Endothelial cell of umbilical vein (primary cell): Measurements from ENCODE around the gene DNAJB5. TPM values are rescaled to one million over a fixed set of nuclear protein-coding genes. Genes with fewer than 3 reads are reported as not detected.

ENCODE experiments used
- BruUV-seq: library from RNA; stranded (reverse); fragments of 400-500 nt; replicated peaks from 2 replicates; lab custom pipeline; 2021; lab: Mats Ljungman, UMichigan
- CTCF ChIA-PET: fragments of 300-600, 350-600 bp; sonication (Branson Sonifier 250); formaldehyde crosslinking; loops from one replicate; lab custom pipeline; 2021; ENCODE audit warnings: antibody characterized with exemption, inconsistent platforms; lab: Charles Lee
- POLR2A ChIA-PET: fragments of 300-600, 350-600 bp; sonication (Branson Sonifier 250); formaldehyde crosslinking; loops from one replicate; lab custom pipeline; 2021; ENCODE audit warnings: antibody characterized with exemption, inconsistent platforms; lab: Charles Lee
- DNase-seq: peaks from one replicate; pipeline ENCODE4 v3.0.0-alpha.2; 2011; ENCODE audit warnings: low read depth, low spot score
- FAIRE-seq: peaks from 2 replicates; lab custom pipeline; 2011; peaks lifted over from hg19 to GRCh38; lab: Jason Lieb, UNC
- H2AFZ ChIP-seq: 2 replicates; pipeline ENCODE4 v1.6.0; 2012; ENCODE audit warnings: low read depth, low read length, control low read depth, inconsistent platforms
- H3K27ac ChIP-seq: 2 replicates; pipeline ENCODE4 v1.5.1; 2011; ENCODE audit warnings: low read depth, mild to moderate bottlenecking, control low read depth, low read length, moderate library complexity; ENCODE audit not compliant: insufficient read depth
- H3K27me3 ChIP-seq, 2 experiments: 2 replicates each; pipeline versions ENCODE4 v1.6.0 to v1.6.1; 2011; ENCODE audit warnings: low read length in 2 of 2, mixed read lengths in 1 of 2; ENCODE audit not compliant: control insufficient read depth in 2 of 2, insufficient read depth in 2 of 2
- H3K36me3 ChIP-seq, 2 experiments: 2 replicates in 1 of 2; 3 replicates in 1 of 2; pipeline ENCODE4 v1.5.1; 2011; ENCODE audit warnings: low read length in 2 of 2, mild to moderate bottlenecking in 1 of 2, moderate library complexity in 1 of 2; ENCODE audit not compliant: control insufficient read depth in 2 of 2, insufficient read depth in 2 of 2; ENCODE audit errors: extremely low read depth in 1 of 2
- H3K4me1 ChIP-seq: 3 replicates; pipeline ENCODE4 v1.5.1; 2011; ENCODE audit warnings: mild to moderate bottlenecking, low read length; ENCODE audit not compliant: control insufficient read depth, insufficient read depth; ENCODE audit errors: extremely low read depth
- H3K4me2 ChIP-seq: 2 replicates; pipeline ENCODE4 v1.6.1; 2011; ENCODE audit warnings: low read length, control low read depth, mixed read lengths; ENCODE audit not compliant: insufficient read depth
- H3K4me3 ChIP-seq, 3 experiments: fragments of 200-600 bp in 1 of 3; sonication (generic), shearing (Covaris generic) in 1 of 3; replicated peaks in 1 of 3; 2 replicates each; pipeline ENCODE4 v1.5.1; 2011 to 2016; ENCODE audit warnings: control low read depth in 3 of 3, low read length in 3 of 3, mild to moderate bottlenecking in 2 of 3, inconsistent platforms in 1 of 3, low read depth in 1 of 3, moderate library complexity in 1 of 3; ENCODE audit not compliant: insufficient read depth in 1 of 3
- H3K79me2 ChIP-seq: 2 replicates; pipeline ENCODE4 v1.6.0; 2012; ENCODE audit warnings: low read length, inconsistent platforms; ENCODE audit not compliant: control insufficient read depth, insufficient read depth
- H3K9ac ChIP-seq: replicated peaks from 2 replicates; pipeline ENCODE3; 2011; ENCODE audit warnings: low read length, control low read depth; ENCODE audit not compliant: insufficient read depth; ENCODE audit errors: extremely low read depth
- H3K9me1 ChIP-seq: replicated peaks from 3 replicates; pipeline ENCODE4 v1.6.0; 2011; ENCODE audit warnings: mild to moderate bottlenecking, low read length; ENCODE audit not compliant: control insufficient read depth, insufficient read depth; ENCODE audit errors: extremely low read depth
- H3K9me3 ChIP-seq: replicated peaks from 2 replicates; pipeline ENCODE4 v1.5.1; 2012; ENCODE audit warnings: low read length, inconsistent platforms; ENCODE audit not compliant: control insufficient read depth, insufficient read depth
- H4K20me1 ChIP-seq: replicated peaks from 2 replicates; pipeline ENCODE3; 2011; ENCODE audit warnings: mild to moderate bottlenecking, low read length; ENCODE audit not compliant: control insufficient read depth, insufficient read depth; ENCODE audit errors: extremely low read depth
- EZH2 ChIP-seq: IDR thresholded peaks from 2 replicates; pipeline ENCODE4 v1.6.1; 2012; ENCODE audit warnings: borderline replicate concordance, low read depth, mild to moderate bottlenecking, moderate library complexity, low read length, inconsistent platforms; ENCODE audit not compliant: severe bottlenecking
- FOS ChIP-seq: IDR thresholded peaks from 2 replicates; pipeline ENCODE4 v1.6.1; 2011; ENCODE audit warnings: mild to moderate bottlenecking, low read length, moderate library complexity, borderline replicate concordance; ENCODE audit not compliant: insufficient read depth
- GATA2 ChIP-seq: IDR thresholded peaks from 2 replicates; pipeline ENCODE4 v1.7.0; 2011; ENCODE audit warnings: low read depth, mild to moderate bottlenecking, moderate library complexity, mixed read lengths, low read length; ENCODE audit not compliant: insufficient read length, insufficient read depth
- JUN ChIP-seq: IDR thresholded peaks from 2 replicates; pipeline ENCODE4 v1.6.1; 2011; ENCODE audit warnings: borderline replicate concordance, low read depth; ENCODE audit not compliant: insufficient read length, insufficient read depth
- MAX ChIP-seq: IDR thresholded peaks from 2 replicates; pipeline ENCODE4 v1.6.1; 2011; ENCODE audit not compliant: insufficient read depth, insufficient read length
- MYC ChIP-seq: IDR thresholded peaks from one replicate; pipeline ENCODE4 v1.6.1; 2011; ENCODE audit warnings: mild to moderate bottlenecking, low read depth, low read length
- POLR2A ChIP-seq: IDR thresholded peaks from 2 replicates; pipeline ENCODE4 v1.6.1; 2012; ENCODE audit warnings: low read depth, mild to moderate bottlenecking, control low read depth, low read length
- POLR2AphosphoS5 ChIP-seq: IDR thresholded peaks from 2 replicates; pipeline ENCODE4 v1.6.1; 2012; ENCODE audit warnings: low read depth, mild to moderate bottlenecking, control low read depth, low read length, moderate library complexity; ENCODE audit not compliant: insufficient read depth
- dilution Hi-C: fragments of 300-500 bp; cut with MboI; formaldehyde crosslinking; loops from one replicate; pipeline ENCODE4 v1.15.0; 2019; ENCODE audit warnings: low sequenced_read_pairs; ENCODE audit not compliant: extremely low pct_ligation_motif_present
- intact Hi-C: fragments of 100-400 bp; cut with micrococcal nuclease; formaldehyde crosslinking; loops from one replicate; pipeline ENCODE4 v1.10.0; 2022
- polyA plus RNA-seq, 4 experiments: library from polyadenylated mRNA; depleted of rRNA in 3 of 4; stranded (reverse) in 3 of 4; unstranded in 1 of 4; fragments of >200 nt; gene quantifications; 2 replicates each; pipeline versions ENCODE4 v1.2.1 to v1.2.3, GENCODE V29; 2011 to 2012; ENCODE audit warnings: missing spikeins in 1 of 4
- total RNA-seq: library from RNA; stranded (reverse); gene quantifications from 2 replicates; pipeline ENCODE4 v1.2.3, GENCODE V29; 2021

Gene DNAJB5
- total and polyA plus RNA-seq, 2 donors (not counting 3 experiments of a cell fraction or from before 2014, with no cell fraction given): 8.6 to 12.8 TPM

- no peak overlapping the region for H2AFZ ChIP-seq
- intact Hi-C loops: loop anchor here (1.0 kb wide), 1 partner anchor 96 kb away; no protein-coding TSS in a partner anchor
- no peak overlapping the region for H3K4me2 ChIP-seq
- no peaks in the 10 kb centered on the region for H3K27me3 ChIP-seq
- ChIA-PET POLR2A (interaction anchor here (0.6 to 1.0 kb wide), 2 partner anchors 55 to 58 kb away, joined by 3 to 4 read pairs; no protein-coding TSS in a partner anchor), CTCF (interaction anchor here (0.6 to 5.4 kb wide), 33 partner anchors 7 to 609 kb away, joined by 3 to 127 read pairs (median 6); partner anchors contain the start of genes FANCG, PIGO and VCP)
- TF ChIP-seq FOS (no peak), POLR2A (no peak), MAX (no peak)
- H3K4me1 ChIP-seq: peaks cover 42% of the 10 kb centered on the region
- no peak overlapping the region for H3K4me3 ChIP-seq
- dilution Hi-C loops: no loop called here
- no peaks in the 10 kb centered on the region for H3K9me1 ChIP-seq
- H3K9ac ChIP-seq: no peak overlapping the region
- H3K9me3 ChIP-seq: no peaks in the 10 kb centered on the region
- DNase-seq: no peak
- peaks cover 3 to 10% of the 10 kb centered on the region in 2 experiments for H3K36me3 ChIP-seq
- H3K27ac ChIP-seq: no peak overlapping the region
- no peaks in the 10 kb centered on the region for H4K20me1 ChIP-seq
- no peaks in the 10 kb centered on the region for H3K79me2 ChIP-seq
- no peak for FAIRE-seq
- BruUV-seq: no TSS peak
These were observed 5.5 kb downstream of the DNAJB5 start for GRCh38 chr9:34994900-34995669.

- H3K9ac ChIP-seq: no peak overlapping the region
- intact Hi-C loops (no loop called here), dilution Hi-C loops (no loop called here)
- no TSS peak for BruUV-seq
- H3K9me3 ChIP-seq: no peaks in the 10 kb centered on the region
- H3K4me3 ChIP-seq: no peak overlapping the region
- H3K4me2 ChIP-seq: no peak overlapping the region
- H3K4me1 ChIP-seq: peaks cover 37% of the 10 kb centered on the region
- peaks cover 3 to 10% of the 10 kb centered on the region in 2 experiments for H3K36me3 ChIP-seq
- H3K9me1 ChIP-seq: no peaks in the 10 kb centered on the region
- H3K27me3 ChIP-seq: no peaks in the 10 kb centered on the region
- FAIRE-seq (peak; percentile 28), DNase-seq (peak; percentile 42)
- H2AFZ ChIP-seq: no peak overlapping the region
- no peak for TF ChIP-seq MYC
- no peak for TF ChIP-seq FOS
- no peak for TF ChIP-seq POLR2AphosphoS5
- TF ChIP-seq JUN: no peak
- TF ChIP-seq GATA2: no peak
- TF ChIP-seq EZH2: no peak
- no peak for TF ChIP-seq MAX
- POLR2A ChIA-PET: no interaction called here
- CTCF ChIA-PET: interaction anchor here (1.2 to 5.4 kb wide), 8 partner anchors 11 to 293 kb away, joined by 5 to 127 read pairs (median 10); partner anchors contain the start of gene PIGO
- H3K27ac ChIP-seq: no peak overlapping the region
- no peaks in the 10 kb centered on the region for H4K20me1 ChIP-seq
- H3K79me2 ChIP-seq: no peaks in the 10 kb centered on the region
These were observed 6.1 kb downstream of the DNAJB5 start for GRCh38 chr9:34995670-34996060.
